HepG2 (cell line): Measurements from ENCODE around the gene S100A11.

ENCODE experiments used
- CBFB ChIP-seq: sonication (generic); formaldehyde crosslinking; IDR thresholded peaks from 2 replicates; pipeline ENCODE4 v1.4.0; 2020; ENCODE audit warnings: missing genetic modification reagents
- CTCF ChIP-seq: sonication (generic); formaldehyde crosslinking; IDR thresholded peaks from 2 replicates; pipeline ENCODE4 v1.5.0; 2020; ENCODE audit warnings: mild to moderate bottlenecking, missing genetic modification reagents, moderate library complexity
- RAD21 ChIP-seq: fragments of 450-650 bp; formaldehyde crosslinking; IDR thresholded peaks from 2 replicates; pipeline ENCODE4 v1.5.0; 2020; ENCODE audit warnings: mild to moderate bottlenecking
- ZNF343 ChIP-seq: sonication (generic); formaldehyde crosslinking; IDR thresholded peaks from 2 replicates; pipeline ENCODE4 v1.4.0; 2020; ENCODE audit warnings: mild to moderate bottlenecking, missing genetic modification reagents

- TF ChIP-seq ZNF343 (CRISPR knock-in tag) (no peak), CBFB (no peak), CTCF (CRISPR knock-in tag) (no peak), RAD21 (CRISPR knock-in tag) (no peak)
These were observed 15.2 kb downstream of the S100A11 start for GRCh38 chr1:152021569-152021968.
